Measurements from ENCODE around the gene PCDH9.

The PCDH9 gene

DNA sequence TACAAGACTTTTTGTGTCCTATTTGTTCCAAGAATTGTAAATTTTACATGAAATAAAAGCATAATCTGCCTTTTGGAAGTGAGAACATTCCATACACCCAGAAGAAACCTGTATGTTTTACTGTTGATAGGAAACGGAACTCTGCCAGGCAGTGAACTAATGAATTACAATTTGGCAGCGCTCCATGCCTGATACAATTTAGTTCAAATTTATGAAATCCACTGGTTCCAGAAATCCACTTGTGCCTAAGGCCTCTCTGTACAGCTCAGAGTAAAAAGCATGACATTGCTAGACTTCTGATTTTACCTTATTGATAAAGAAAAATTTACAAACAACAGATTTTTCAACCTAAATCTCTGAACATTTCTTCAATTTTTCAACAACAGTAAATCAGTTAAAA lies 78.1 kb downstream of the PCDH9 start:
- DNase-seq: no peak

DNA sequence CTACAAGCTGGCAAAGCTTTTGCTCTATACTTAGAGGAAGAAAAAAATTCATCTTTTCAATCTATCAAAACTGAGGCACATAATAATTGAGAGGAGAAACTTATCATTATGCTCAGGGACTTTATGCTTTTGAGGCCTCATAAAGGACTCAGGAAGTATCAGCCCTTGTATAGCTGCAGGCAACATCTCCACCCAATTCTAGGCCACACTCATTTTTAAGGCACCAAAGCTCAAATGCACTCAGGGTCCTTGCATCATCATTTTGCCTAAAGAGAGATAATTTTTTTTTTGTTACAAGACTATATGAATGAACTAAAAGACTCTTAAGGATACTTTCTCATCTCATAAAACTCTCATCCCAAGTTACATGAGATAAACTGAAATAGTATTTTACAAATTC lies 78.5 kb downstream of the PCDH9 start:
- no peak for DNase-seq

DNA sequence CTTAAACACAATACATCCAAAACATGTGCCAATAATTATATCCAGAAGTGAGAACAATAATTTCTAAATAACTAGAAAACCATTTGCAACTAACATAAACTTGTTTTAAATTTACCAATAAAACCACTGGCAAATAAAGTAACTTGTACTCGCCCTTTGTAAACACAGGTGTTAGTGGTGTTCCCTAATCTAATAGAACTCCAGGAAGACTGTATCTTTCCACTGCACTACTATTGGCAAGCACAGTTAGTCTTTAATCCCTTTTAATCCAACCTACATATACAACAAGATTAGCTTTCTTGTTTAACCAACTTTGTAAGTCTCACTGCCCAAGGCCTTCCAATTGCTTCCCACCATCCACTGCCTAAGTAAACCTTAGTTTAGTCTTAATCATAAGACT lies 79.5 kb downstream of the PCDH9 start:
- no peak for DNase-seq

DNA sequence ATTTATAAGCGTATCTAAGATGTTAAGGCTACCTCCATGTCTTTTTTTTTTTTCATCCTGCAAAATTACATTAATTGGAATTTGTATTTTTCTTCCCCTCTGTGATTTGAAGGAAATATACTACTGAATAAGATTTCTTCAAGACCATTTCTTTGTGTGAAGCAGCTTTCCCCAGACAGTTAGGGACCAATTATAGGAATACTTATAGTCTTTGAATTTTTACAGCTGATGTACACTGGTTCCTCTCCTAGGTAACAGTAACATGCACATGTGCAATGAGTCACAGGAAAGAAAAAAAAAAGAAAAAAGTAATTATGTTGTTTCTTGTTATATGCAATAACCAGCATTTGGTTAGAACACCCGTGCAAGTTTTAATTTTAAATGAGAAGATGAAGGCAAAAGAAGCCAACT lies 82.0 kb downstream of the PCDH9 start:
- no peak for DNase-seq

DNA sequence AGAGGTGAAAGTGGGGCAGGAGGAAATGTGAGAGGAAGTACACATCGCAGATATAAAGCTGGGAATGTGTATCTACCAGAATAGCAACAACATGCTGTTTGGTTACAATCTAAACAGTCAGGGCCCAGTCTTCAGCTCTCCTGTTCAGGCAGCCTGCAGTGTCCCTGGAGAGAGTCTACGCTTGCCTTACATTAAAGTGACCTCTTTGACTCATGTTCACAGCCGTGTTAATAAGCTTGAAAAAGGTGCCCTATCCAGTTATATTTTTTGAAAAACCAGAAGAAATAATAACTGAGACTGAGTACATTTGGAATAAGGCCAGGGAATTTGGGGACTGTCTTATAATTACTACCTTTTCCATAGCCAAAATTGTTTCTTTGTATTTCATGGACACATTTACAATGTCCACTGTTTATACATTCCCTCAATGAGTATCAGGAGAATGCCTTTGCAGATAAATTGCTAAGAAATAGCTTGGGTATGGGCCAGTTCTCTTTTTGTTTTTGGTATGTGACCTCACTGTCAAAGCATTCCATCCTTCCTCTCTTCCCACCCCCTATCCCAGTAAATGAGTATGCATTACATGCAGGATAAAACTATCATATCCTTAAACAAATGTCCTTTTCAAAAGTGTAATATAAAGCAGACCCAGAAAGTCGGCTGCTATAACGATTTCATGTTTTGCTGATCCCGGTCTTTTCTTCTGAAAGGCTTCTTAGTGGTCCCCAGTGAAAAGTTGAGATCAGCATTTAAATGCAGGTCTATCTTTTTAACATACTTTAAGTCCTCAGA lies 82.6 kb downstream of the PCDH9 start:
- no peak for DNase-seq

DNA sequence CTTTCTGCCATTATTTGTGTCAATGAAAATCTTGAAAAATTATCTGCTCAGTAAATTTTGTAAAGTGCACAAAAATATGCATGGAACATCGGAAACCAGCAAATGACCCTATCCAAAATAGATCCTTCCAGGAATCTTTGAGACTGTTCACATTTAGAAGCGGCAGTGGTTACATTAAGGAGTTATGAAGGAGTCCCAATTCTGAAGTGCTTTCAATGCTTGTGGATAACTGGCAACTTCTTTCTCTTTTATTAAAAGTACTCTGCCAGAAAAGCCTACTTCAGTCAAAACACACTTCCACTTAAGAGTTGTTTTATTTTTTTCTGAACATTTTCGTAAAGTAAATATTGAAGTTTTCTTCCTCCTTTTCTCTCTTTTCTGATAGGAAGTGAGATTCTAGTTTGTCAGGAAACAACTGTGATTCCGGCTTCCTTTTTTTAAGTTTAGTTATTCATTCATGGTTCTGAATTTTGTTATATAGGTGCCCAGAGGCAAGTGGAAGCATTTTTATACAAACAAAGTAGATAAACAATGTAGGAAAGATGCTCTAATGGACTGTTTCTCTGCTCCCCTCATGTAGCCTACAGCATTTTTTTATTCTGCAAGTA lies 83.5 kb downstream of the PCDH9 start:
- DNase-seq: no peak

DNA sequence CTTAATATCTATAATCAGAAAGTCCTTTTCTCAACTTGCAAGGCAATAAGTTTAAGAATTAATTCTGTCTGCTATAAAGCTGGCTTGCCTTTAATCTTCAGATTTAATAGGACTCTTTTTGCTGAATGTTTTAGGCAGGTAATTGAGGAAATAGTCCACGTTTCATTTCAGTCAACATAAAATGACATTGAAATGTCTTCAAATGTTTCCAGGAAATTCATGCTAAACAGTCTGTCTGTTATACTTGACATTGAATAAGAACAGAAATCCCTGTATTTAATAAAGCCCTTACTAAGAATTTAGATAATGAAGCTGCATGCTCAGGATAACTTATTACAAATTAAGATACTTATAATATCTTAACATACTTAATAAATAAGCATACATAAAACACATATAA lies 84.2 kb downstream of the PCDH9 start:
- no peak for DNase-seq

DNA sequence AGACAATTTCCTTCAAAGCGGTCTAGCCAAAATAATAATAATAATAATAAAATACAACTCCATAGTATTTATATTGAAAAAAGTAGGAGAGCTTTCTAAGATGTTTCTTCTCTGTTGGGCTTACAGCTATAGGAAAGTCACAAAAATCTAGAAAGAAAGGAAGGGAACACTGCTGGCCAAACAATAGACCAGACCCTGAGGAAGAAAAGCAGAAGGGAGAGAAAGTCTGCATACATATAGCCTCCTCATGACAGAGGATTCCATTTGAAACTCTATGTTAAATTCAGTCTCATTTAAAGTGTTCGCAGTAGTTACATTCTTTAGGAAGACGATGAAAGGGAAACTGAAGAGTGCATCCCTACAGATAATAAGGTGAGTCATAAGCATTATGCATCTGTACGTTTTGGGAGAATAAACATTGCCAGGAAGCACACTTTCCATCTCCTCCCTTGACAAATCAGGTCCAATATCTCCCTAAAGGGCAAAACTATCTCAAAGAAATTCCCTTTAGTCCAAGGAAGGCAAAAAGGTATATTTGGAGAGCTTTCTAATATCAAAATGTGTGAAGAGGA lies 86.5 kb downstream of the PCDH9 start:
- DNase-seq: no peak

DNA sequence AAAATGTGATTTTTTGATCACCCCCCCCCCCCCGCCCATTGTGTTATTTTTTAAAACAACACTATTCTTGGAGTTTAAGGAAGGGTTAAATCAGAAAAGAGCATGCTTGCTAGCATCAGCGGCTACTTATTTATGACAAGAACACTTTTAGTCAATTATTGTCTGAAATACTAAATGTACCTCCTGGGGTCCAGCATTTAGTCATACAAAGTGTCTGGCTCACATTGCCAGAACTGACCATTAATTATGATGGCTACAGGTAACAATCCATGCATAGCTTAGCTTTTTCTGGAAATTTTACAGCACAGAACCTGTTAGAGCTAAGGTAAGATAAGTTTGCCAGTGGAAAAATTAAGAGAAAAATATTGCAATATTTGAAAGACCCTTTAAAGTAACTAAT lies 90.1 kb downstream of the PCDH9 start:
- no peak for DNase-seq

DNA sequence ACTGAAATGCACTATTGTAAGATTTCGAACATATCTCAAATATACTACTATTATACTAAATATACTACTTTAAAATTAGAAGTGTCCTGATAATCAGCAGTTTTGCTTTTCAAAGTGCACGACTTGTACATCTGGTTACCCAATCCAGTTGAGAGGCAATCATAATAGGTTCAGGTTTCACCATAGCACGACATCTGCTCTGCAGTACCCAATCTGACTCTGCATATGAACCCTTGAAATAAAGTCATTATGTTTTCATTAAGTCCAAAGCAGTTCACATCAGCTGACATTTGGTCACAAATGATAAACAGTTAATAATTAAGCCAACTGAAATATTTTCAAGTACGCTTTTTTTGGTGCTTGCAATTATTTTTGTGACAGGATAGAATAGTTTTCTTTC lies 90.6 kb downstream of the PCDH9 start:
- DNase-seq: no peak

DNA sequence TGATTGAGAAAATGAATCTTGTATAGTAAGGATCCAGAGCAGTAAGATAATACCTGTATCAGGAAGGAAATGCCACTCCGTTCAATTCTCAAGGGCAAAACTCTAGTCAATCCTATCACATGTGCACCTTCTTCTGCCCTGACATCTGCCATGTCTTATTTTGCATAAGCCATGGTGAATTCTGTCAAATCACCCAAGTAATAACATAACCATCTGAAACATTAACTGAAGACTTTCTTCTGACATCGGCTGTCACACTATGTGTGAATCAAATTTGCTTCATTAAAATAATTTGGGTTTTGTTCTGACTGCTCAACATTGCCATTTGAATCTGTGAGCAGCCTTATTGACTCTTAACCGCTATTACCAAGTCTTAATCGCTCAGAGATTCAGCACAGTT lies 91.2 kb downstream of the PCDH9 start:
- no peak for DNase-seq

DNA sequence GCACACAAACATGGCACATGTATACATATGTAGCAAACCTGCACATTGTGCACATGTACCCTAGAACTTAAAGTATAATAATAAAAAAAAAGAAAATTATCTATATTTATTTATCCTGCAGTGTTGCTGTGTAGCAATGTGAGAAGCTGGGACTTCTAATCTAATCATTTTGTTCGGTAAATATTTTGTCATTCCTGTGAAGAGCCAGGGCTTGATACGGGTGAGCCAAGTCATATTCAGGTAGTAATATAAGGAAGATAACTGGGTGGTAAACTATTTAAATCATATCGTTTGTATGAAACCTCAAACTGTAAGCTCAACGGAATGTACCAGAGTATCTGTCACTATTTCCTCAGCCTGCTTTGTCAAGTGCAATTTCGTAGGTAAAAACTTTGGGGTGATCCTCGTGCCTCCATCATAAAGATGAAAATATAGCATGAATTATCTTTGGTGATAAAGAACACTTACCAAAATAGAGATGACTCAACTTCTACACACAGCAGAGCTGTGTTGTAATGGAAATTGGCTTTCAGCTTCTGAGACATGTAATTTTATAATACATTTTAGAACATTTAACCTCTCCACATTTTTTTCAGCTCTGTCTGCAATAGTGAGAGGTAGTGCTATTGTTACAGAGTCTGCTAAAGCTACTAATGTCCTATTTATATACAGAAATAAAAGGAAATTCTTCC lies 92.9 kb downstream of the PCDH9 start:
- DNase-seq: no peak

DNA sequence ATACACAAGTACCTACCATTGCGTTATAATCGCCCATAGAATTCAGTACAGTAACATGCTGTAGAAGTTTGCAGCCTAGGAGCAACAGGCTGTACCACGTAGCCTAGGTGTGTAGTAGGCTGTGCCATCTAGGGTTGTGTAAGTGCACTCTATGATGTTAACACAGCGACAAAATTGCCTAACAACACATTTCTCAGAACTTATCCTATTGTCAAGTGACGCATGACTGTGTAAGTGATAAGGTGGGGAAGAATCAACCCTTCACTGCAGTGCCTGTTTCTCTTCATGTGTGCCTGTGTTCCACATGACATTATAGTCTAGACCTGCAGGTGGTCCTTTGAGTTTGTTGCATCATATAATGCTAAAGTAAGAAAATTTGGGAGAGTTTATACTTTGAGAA lies 94.0 kb downstream of the PCDH9 start:
- no peak for DNase-seq

DNA sequence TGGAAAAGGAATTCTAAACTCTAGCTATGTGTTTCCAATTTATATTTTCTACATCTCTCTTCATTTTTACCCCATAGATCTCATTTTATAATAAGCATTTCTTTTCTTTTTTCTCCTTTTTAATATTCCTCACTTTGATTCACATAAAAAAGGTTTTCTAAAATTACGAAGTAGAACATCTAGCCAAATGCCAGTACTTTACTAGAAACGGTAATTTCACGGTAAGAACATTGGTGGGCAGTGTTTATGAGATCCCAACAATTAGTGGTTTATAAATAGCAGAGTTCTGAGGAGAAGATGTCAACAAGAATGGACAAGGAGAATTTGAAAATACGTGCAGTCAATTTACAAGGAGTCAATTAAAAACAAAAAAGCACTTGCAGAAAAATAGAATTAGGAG lies 94.8 kb downstream of the PCDH9 start:
- no peak for DNase-seq

DNA sequence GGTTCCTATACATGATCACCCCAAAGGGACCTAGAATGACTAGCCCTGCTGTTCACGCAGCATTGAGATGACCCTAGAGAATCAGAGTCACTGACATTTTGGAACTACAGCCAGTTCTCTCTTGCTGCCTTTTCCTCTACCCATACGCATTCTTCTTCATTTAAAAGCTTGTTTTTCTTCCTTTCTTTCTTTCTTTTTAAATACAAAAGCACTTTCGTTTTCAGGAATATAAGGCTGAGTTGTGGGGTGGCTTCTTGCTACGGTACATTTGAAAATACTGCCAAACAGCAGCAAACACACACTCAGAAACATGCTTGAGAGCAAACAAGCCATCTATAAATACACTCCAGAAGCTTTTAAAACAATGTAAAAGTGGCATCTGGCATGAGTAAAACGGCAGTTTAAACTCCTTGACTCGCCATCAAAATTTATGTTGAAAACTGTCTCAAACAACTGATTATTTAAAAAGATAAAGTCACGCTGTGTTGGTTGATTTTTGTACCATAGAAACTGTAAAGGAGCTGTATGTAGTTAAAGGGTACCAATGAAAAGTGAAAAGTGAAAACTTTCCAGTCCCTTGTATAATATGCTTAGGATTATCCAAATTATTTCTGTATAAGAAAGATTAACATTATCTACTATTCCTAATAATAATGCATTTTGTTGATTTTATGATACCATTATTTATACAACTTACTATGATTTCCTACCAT lies 95.6 kb downstream of the PCDH9 start:
- no peak for DNase-seq

DNA sequence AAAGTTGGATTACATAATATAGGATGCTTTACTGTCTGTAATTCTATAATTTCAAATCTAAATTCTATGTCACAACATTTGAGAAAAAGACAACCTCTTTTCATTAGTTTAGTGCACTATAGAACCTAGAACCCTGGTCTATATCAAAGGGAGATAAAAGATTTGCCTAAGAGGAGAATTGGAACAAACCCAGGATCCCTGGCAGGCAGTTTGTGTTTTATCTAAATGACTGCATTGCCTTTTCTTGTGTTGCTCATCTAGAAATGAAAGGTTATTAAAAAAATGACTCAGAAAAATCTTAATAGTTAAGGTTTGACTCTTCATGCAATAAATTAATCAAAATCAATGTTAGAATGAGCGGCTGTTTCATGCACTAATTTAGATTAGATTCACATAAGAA lies 96.7 kb downstream of the PCDH9 start:
- no peak for DNase-seq

DNA sequence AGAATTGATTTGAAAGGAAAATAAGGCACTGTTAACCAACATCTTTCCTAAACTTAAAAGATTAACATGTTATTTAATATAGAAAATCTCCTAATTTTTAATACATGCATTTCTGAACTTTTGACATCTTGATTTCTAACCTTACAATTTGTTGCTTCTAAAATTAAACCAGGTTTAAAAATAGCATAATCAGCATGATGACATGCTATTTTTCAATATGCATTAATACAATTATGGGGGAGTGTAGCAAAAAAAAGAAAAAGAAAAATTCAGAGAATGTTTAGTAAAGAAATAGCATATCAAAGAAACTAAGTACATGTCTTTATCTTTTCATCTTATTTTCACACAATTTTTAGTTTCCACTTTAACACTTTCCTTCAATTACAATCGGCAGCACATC lies 98.7 kb downstream of the PCDH9 start:
- DNase-seq: no peak

DNA sequence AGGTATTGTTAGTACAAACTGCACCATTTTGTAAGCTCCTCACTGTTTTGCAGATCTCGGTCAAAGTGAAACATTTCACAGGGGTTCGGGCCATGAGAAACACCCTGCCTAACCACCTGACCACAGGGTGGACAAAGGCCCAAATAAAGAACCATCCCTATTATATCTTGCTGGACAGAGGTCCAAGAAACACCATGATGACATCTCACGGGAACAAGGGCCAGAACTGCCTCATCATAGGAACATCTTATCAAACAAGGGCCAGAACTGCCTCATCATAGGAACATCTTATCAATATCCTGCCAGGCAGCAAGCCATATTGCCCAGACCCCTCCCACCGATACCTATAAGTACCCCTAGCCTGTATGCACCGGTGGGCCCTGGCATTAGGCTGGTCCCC lies 99.7 kb downstream of the PCDH9 start:
- no peak for DNase-seq

DNA sequence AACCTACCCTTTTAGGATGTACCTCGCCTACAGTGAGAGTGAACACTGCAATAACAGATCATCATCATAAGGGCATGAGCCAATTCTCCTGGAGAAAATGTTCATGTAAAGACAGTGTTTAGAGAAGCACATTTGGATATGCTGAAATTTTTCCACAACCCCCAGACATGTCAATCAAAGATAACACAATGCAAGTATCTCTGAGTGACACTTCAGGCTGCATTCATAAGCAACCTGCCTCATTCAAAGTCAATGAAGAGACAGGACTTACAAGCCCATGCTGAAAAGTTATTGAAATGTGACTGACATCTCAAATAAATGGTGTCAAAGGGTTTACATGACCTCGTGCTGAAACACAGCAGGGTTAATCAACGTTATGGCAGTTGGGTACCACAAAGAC lies 102.0 kb downstream of the PCDH9 start:
- DNase-seq: no peak

DNA sequence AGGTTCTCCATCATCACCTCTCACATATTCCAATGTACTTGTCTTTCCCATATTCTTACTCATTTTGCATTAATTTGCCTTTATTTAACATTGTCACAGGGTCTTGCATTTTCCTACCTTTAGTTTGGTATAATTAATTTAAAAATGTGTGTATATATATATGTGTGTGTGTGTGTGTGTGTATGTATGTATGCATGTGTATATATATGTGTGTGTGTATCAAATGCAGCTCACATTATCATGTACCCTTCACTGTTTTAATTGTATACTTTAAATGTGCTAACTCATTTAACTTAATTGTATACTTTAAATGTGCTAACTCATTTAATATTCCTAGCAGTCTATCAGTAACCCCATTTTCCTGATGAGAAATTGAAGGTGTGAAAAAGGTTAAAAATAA lies 104.5 kb downstream of the PCDH9 start:
- DNase-seq: no peak

DNA sequence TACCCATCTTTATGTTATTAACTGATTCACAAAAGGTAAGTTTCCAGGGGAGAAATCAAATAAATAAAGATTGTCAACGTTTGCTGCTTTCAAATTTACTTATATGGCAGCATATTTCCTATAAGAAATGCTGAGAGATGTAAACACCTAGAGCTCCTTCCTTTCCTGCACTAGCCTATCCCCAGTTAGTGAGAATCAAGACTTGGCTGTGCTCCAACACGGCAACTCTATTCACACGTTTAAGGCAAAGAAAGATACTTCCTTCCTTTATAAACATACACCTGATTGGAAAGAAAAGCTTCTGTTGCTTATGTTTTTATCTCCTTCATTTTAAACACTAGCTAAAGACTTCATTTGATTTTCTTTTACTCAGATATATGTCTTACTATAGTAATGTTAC lies 107.0 kb downstream of the PCDH9 start:
- no peak for DNase-seq

DNA sequence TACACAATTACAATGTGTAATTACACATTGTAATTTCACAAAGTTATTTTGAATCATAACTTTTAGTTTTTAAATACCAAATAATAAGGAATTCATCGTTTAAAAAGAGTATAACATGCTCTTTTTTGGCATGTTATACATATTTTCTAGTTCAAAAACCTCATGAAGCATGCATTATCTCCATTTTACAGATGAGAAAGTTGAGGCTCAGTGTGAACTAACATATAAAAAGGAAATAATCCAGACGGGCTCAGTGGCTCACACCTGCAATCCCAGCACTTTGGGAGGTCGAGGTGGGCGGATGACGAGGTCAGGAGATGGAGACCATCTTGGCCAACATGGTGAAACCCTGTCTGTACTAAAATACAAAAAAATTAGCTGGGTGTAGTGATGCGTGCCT lies 107.9 kb downstream of the PCDH9 start:
- no peak for DNase-seq

DNA sequence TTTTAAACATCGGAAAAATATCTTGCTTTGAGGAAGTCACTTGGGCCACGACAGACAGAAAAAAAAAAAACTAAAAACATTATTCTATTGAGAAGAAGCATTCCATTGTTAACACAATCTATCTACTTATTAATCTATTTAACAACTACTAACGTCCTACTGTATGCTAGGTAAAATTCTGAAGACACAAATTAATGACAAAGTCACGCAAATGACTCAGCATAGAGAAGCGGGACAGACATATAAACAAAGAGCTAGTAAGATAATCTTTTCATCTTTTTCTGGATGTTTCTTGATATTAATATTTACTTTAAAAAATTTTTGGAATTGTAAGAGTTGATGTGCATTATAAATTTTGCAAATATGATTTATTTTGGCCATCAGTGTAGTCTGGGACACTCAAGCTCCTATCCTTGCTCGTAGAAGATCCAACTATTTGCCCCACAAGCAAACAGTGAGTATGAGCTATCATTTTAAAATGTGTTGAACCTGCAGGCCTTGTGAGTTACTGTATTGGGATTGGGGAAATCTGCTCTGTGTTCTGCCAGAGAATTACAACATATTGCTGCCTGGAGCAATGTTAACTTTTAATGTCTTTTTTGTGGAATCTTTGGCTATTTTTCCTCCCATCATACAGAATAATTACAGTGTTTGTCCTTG lies 109.1 kb downstream of the PCDH9 start:
- DNase-seq: no peak
